Suppressor macrophage (primary cell): Measurements from ENCODE around the gene HSPA9.

Experiments
- DNase-seq, 4 experiments: peaks; one replicate each; pipeline ENCODE4 v3.0.0-alpha.2; 2020 to 2022

Gene HSPA9

DNA sequence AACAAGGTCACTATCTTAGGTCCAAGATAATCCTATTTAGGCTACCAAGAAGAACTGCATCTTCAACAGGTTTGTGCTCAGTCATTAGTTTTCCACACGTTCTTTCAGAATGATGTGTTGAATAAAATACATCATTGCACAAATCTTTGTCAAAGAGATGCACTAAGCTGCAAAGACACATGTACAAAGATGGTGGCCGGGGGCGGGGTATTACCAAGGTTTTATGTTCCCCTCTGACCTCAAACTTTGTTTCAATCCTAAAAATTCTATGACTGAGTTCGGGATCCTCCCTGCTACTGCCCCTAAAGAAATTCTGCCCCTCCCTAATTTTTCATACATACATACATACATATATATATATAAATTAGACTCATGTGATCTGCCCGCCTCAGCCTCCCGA, 14.2 kb downstream of the HSPA9 start:
- no peak for DNase-seq

DNA sequence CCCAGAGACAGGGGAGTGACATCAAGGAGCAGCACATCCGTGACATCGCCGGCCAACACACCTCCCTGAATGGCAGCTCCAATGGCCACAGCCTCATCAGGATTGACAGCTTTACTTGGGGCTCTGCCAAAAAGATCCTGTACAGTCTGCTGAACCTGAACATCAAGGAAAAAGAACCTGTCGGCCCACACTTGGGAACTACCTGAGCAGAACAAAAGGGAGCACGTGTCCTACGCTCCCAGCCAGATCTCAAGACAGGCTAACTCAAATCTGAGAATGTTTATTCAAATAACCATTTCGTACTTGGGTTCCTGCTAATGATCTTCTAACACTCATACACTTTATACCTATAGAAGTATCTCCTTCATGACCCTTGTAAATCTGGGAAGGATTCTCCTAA, 15.3 kb downstream of the HSPA9 start:
- DNase-seq = no peak

DNA sequence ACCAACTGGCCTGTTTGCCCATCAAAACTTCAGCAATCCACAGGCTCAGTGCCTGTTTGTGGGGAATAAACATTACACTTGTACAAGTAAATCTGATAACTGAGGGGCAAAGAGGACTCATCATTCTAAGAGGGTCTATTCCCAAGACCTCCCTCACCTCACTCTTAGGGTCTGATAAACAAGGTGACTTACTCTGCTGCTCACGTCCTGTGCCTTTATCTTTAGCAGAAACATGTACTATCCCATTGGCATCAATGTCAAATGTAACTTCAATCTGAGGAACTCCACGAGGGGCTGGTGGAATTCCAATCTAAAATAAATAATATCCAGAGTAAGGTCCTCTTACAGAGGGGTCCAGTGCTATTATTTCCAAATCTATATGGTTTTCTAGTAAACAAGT, 17.5 kb downstream of the HSPA9 start:
- no peak for DNase-seq

DNA sequence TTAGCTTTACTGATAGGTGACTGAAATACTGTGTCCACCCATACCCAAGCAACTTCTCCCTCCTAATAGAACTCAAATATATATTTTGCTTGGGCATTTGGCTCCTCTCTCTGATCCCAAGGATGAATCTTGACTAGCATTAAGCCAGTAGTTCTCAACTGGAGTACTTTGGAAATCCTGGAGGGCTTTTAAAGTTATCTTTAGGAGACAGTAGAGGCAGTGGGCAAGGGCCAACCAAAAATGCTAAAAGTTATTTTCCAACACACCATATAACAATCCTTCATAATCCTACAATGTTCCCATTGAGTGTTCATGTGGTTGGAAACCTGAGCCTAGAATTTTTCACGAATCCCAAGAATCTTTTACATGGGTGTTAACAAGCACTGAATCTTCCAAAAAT, 21.1 kb downstream of the HSPA9 start:
- DNase-seq = no peak

DNA sequence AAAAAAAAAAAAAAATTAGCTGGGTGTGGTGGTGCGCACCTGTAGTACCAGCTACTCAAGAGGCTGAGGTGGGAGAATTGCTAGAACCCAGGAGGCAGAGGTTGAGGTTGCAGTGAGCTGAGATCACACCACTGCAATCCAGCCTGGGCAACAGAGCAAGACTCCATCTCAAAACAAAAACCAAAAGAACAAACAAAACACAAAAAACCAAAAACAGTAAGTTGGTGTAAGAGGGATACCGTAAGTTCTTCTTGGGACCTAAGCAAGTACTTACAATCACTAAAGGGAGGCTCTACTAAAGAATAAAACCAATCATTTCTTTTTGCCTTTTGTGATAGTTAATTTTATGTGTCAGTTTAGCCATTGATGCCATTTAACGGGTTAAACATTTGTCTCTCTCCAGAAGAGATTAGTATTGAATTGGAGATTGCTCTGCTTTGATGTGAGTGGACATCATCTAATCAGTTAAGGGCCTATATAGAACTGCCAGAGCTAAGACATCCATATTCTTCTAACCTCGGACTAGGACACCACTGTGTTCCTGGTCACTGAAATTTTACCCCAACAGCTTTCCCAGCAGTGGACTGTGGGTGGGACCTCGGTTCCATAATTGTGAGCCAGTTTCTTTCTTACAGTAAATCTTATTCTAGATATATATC, 21.6 kb downstream of the HSPA9 start:
- DNase-seq = no peak

DNA sequence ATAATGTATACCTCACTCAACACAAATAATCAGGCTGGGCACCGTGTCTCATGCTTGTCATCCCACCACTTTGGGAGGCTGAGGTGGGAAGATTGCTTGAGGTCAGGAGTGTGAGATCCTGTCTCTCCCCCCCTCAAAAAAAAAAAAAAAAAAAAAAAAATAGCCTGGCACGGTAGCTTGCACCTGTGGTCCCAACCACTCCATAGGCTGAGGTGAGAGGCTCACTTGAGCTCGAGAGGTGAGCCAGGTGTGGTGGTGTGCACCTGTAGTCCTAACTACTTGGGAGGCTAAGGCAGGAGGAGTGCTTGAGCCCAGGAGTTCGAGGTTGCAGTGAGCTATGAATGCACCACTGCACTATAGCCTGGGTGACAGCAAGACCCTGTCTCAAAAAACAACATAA, 22.5 kb downstream of the HSPA9 start:
- DNase-seq = no peak

DNA sequence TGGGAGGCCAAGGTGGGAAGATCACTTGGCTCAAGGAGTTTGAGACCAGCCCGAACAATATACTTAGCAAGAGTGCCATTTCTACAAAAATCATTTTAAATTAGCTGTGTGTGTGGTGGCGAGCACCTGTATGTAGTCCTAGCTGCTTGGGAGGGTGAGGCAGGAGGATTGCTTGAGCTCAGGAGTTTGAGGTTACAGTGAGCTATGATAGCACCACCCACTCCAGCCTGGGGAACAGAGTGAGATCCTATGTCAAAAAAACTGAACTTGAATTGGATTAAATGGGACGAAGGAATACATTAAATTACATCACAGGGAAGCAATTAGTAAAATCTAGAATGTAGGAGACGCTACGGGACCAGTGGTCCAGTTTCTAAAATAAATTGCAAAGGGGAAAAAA, 25.8 kb downstream of the HSPA9 start:
- DNase-seq = no peak

DNA sequence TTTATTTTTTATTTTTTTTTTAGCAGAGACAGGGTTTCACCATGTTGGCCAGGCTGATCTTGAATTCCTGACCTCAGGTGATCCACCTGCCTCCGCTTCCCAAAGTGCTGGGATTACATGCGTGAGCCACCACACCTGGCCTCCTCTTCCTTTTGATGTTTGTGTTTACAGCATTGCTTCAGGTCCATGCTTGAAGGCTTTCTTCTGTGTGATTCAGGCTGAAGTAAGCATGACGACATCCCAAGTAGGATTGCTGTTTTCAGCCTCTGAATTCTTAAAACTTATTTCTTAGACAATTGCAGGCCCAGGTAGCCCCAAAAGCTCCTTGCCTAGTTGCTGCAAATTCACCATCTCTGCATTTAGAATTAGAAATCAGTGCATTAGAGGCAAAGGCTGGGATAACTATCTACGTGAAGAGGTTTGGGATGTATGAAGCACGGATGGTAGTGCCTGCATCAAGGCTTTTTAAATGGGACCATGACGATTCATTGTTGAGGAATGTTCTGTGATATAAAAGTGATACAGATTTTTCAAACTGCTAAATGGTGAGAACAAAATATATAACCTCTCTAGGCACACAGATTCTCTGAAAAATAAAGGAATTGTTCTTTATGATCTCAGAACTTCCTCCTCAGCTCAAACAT, 29.2 kb downstream of the HSPA9 start:
- no peak for DNase-seq

DNA sequence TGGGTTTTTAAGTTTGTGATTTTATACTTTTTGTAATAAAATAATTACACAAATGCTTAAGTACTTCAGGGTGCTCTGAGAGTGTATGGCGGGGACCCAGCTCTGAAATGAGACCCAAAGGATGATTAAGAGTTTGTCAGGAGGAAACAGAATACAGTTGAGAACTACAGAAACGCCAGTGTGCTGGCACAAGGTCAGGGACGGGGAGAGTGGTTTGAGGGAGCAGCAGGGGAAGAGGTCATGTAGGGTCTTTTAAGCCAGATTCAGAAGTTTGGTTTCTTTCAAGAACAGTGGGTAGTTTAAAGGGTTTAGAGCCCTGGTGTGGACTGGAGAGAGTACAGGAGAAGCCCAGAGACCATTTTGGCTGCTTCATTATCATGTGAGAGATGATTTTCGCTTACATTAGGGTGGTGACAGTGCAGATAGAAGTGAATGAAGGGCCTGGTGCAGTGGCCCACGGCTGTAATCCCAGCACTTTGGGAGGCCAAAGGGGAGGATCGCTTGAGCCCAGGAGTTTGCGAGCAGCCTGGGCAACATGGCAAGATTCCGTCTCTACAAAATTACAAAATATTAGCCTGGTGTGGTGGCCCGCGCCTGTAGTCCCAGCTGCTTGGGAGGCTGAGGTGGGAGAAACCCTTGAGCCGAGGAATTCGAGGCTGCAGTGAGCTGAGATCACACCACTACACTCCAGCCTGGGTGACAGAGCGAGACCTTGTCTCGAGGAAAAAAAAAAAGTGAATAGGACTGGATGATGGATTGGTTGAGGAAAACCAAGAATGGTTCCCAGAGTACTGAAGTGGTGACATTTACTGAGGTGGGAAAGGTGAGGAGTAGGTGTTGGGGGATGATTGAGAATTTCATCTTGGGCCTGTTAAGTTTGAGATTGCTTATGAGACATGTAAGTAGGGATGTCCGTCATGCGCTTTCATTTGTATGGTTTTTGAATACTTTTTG, 30.7 kb downstream of the HSPA9 start:
- peak; percentile 46 to 55 (median 51) for DNase-seq

DNA sequence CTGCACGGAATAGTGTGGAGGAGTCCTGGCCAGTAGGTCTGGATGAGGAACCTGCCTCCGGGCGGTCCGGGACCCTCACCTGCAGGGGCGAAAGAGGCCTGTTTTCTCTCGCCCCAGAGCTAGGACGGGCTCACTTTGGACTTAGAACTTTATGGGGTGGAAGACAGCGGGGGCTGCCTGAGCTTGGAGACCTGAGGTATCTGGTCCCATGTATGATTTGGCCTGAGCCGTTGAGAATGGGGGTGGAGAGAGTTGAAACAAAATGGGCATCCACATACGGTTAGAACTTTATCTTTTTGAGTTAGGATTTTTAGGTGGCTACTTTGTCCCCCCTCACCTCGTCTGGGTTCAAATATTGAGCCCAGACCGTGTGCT, 31.5 kb downstream of the HSPA9 start:
- peak in 3 of 4 experiments; percentile 90 to 92 (median 91) for DNase-seq

DNA sequence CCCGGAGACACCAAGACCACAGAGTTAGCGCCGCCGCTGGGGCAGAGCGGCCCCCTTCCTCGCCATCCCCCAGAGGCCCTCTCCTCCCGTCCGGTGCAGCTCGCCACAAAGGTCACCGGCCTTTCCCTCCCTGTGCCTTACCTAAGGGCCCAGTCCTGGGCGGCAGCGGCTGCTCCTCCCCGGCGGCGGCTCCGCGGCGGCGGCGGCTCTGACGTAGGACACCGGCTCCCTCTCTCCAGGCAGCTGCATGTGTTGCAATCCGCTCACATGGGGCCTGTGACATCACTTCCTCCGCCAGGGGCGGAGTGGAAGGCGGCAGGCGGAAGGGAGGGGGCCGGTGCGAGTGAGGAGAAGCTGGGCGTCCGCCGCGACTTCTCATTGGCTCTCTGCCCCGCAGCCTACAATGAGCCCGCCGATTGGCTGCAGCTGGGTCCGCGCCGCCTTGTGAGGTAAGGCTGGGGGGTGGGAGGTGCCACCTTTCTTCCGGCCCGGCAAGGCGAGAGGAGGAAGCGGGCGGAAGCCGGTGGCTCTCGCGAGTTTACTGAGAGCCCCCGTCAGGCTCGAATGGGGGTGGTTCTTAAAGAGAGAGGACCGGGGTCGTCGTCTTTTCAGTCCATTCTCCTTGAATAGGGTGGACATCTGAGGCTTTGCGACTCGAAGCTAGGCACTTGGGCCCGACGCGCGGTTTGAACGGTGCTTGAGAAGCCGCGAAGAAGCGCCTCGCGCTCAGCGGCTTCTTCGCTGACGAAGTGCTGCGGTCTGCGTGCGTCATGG, 32.1 kb downstream of the HSPA9 start, which contains the start of gene ETF1:
ETF1 (minus strand) TSS at position 281 of the 774 bp plus-strand sequence. CDS start 318 bp downstream, outside the sequence.
- peak; percentile 100 for DNase-seq

DNA sequence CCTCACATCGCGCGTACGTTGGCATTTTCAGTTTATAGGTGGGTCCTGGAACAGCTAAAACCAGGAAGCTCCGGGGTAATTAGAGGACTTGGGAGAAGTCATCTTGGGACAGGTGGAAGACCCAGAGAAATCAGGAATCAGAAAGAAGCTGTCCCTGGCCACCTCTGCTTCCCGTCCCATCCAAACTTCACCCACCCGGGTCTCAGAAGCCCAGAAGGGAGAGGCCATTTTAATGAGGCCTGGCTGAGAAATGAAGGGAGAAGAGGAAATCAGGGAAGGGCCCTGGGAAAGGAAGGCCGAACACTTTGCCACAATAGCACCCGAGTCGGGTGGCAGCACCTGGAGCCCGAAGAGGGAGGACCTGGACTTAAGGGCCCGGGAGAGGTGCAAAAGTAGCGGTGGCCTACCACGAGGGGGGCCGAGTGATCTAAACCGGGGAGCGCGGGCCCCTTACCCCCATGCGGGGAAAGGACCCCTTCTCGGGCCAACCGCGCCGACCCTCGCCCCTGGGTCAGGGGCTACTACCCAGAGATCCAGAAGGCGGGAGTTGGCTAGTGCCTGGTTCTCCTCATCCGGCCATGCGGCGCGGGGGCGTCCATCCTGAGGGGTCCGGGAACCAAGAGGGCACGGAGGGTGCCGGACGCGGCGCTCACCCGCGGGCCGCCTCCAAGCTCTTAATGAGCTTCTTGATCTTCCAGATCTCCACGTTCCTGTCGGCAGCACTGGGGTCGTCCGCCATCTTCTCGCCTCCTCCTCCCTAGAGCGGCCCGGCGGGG, 32.8 kb downstream of the HSPA9 start:
- DNase-seq = peak in 2 of 4 experiments; percentile 11 to 24

DNA sequence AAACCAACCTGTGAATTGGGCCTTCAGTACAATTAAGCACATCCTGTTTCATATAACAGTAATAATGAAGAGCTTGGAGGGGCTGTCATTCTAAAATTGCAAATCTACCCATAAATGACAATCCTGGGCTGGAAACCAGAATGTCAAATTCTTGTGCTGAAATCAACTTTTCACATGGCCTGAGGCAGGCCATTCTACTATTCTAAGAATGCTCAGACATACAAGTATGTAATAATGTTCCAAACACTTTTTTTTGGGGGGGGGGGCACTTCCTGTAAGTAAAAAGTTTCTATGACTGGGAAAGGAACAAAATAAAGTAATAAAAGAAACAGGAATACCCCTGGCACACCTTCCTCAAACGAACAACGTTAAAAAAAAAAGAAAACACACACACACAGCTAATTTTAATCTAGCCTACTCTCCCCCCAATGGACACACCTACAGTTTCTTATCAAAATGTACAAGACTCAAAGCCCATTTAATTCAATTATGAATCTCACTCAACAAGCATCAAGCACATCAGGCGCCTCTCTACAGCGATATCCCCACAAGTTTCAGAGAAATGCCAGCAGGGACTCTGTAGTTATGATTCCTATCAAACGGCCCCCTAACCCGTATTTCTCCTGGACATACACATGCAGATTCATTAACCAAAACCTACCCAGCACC, 33.6 kb downstream of the HSPA9 start:
- DNase-seq = no peak

DNA sequence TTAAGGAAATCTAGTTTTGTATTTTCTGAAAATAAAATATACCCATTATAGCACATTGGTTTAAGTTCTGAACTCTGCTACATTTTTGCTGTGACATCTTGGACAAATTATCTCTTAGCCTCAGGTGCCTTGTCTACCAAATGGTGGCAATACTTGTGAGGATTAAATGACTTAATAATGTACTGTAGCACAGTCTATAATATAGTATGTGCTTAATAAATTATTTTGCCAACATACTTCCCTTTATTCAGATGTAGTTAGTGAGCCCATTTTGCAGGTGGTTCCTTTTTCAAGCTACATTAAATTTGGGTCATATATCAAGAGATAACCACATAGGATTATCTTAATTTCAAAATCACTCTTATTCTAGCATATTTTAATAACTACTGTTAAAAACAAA, 35.4 kb downstream of the HSPA9 start:
- DNase-seq = no peak

DNA sequence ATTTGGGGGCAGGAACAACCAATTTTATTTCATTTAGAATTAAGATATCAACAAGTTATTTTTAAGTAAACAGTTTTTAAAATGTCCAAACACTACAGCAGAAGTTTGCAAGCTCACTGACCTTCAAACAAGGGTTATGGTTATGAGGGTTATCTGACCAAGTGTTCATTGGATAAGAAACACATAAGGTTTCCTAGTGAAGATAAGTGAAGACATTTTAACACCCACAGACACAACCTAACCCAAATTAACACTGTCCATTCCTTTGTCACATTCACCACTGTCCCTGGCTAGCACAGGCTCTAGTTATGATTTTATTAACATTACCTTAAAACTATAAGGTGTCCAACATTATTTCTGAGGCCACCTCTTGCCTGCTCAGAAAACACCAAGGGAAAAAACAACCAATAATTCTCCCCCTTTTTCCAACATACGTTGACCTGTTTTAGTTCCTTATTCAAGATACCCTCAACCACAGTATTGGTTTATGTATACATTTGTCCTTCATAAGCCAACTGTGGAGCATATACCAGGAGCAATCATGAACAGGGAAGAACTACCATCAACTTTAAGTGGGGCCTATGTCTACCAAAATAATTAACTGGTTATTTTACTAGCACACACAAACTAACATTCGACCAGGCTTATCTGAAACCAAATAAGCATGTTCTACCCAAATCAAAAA, 36.1 kb downstream of the HSPA9 start:
- DNase-seq = no peak

DNA sequence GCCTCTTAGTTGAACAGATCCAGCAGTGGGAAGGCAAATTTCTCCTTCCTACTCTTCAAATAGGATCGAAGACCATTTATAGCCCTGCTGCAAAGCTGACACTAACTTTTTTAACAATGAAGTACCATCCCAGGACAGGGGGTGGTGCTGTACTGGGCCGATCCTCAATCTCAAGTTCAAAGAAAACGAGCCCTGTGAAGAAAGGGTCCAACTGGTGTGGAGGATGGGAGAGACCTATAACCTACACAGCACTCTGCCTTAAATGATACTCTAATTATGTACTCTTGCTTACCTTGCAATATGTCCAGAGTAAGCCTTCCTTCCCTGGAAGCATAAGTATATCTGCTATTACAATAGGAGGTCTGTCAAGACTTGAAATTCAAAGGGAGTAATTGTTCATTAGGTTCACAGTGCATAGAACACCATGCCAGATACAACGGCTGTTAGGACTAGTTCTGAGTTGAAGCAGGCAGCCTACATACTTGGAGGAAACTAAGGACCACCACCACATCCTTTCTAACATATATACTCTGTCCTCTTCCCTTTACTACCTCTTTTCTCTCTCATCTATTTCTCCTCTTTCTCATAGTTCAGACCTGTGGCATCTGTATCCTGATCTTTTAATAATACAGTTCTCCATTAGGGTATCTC, 38.4 kb downstream of the HSPA9 start:
- DNase-seq = peak in 2 of 4 experiments; percentile 25 to 35

DNA sequence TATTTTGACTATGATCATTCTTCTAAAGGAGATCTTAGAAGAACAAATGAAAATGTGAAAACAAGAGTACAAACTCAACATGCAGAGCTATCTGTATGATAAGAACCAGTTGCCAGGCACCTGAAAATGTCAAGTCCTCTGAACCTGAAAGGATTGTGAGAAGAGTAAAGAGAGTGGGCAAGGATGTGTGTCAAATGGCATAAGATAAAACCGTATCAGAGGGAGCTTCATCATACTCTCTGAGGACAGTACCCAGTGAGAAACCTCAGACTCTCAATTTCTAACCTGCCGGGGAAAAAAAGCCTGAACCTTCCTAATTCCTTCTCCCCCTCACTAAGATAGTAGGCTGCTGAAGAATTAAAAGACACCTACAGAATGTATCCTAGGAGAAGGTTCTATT, 39.0 kb downstream of the HSPA9 start:
- no peak for DNase-seq

DNA sequence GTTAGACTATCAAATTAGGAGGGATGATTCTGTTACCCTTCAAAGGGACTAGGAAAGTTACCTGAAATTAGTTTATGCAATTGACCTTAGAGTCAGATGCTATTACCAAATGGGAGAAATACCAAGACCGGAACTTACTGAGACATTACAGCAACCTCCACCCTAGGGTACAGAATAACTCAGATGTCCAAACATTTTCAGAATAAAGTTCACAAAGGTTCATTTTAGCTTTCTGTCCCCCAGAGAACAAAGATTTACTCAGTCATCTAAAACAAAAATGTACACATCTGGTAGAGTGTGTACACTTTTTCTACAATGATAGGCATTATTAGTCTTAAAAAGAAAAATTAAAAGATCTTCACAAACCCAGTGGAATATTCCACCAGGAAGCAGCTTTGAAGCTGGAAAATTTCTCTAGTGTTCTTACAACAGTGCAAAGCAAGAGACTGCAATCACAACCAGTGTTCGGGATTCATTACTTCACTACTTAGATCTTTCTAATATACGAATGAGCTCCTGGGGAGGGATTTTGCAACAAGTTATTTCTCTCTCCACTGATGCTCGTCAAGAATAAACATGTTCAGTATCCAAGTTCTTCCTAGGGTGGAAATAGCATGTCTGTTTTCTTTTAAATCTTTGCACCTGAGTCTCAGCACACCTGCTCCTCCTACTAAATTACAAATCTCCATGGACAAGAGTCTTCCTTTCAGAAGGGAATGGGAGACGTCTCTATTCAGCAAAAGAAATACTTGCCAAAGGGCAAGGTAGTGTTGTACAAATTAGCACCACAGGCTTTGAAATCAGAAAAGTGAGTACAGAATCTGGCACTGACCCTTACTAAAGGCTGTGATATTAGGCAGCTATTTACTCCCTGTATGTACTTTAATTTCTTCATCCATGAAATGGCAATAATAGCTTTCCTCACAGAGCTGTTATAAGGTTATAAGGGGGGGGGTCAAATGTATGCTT, 40.9 kb downstream of the HSPA9 start:
- no peak for DNase-seq

DNA sequence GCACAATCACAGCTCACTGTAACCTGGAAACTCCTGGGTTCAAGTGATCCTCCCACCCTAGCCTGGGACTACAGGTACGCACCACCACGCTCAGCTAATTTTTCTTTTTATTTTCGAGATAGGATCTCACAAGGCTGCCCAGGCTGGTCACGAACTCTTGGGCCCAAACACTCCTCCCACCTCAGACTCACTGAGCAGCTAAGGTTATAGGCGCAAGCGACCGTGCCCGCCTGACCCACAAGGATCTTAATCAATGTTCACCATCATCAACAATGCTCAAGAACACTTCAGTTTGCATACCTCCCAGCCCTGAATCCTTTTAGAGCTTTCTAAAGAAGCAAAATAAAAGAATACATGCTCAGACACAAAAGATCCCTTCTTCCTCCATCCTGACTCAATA, 45.4 kb downstream of the HSPA9 start:
- no peak for DNase-seq
